Fibroblast of lung (primary cell): ENCODE results near the gene LIPG. TPM values are rescaled to one million over a fixed set of nuclear protein-coding genes. Genes with fewer than 3 reads are reported as not detected.

ENCODE experiments used
- DNase-seq, 2 donors: peaks; one replicate each; pipeline versions ENCODE4 v3.0.0 to v3.0.0-alpha.2; 2010; ENCODE audit warnings: low read depth in 2 of 2
- H2AFZ ChIP-seq: 2 replicates; pipeline ENCODE4 v1.5.1; 2012; ENCODE audit warnings: low read length, control low read depth, inconsistent platforms
- H3K27ac ChIP-seq: 2 replicates; pipeline ENCODE4 v1.5.1; 2011; ENCODE audit warnings: low read length, control low read depth; ENCODE audit not compliant: insufficient read depth
- H3K27me3 ChIP-seq: 2 replicates; pipeline ENCODE4 v1.5.1; 2011; ENCODE audit warnings: mild to moderate bottlenecking, low read length; ENCODE audit not compliant: control insufficient read depth, insufficient read depth
- H3K36me3 ChIP-seq: 2 replicates; pipeline ENCODE4 v1.5.1; 2011; ENCODE audit warnings: low read length; ENCODE audit not compliant: control insufficient read depth, insufficient read depth
- H3K4me1 ChIP-seq: 2 replicates; pipeline ENCODE4 v1.5.1; 2011; ENCODE audit warnings: low read length; ENCODE audit not compliant: control insufficient read depth, insufficient read depth; ENCODE audit errors: extremely low read depth
- H3K4me2 ChIP-seq: 2 replicates; pipeline ENCODE4 v1.5.1; 2011; ENCODE audit warnings: low read length, control low read depth; ENCODE audit not compliant: insufficient read depth; ENCODE audit errors: extremely low read depth
- H3K4me3 ChIP-seq, 4 experiments: fragments of 200-600 bp in 1 of 4; sonication (generic) in 1 of 4; replicated peaks in 1 of 4; 2 replicates each; pipeline ENCODE4 v1.5.1; 2011 to 2016; ENCODE audit warnings: low read length in 4 of 4, low read depth in 3 of 4, mild to moderate bottlenecking in 3 of 4, control low read depth in 2 of 4, inconsistent platforms in 1 of 4, mixed read lengths in 1 of 4; ENCODE audit not compliant: insufficient read depth in 1 of 4; ENCODE audit errors: control extremely low read depth in 1 of 4
- H3K79me2 ChIP-seq: 2 replicates; pipeline ENCODE4 v1.5.1; 2012; ENCODE audit warnings: mild to moderate bottlenecking, low read length, inconsistent platforms; ENCODE audit not compliant: control insufficient read depth, insufficient read depth
- H3K9ac ChIP-seq: 2 replicates; pipeline ENCODE4 v1.5.1; 2011; ENCODE audit warnings: mild to moderate bottlenecking, low read length, control low read depth; ENCODE audit not compliant: insufficient read depth
- H3K9me3 ChIP-seq: 2 replicates; pipeline ENCODE4 v1.5.1; 2012; ENCODE audit warnings: low read depth, low read length; ENCODE audit not compliant: control insufficient read depth, insufficient read depth
- H4K20me1 ChIP-seq: 2 replicates; pipeline ENCODE4 v1.5.1; 2011; ENCODE audit warnings: low read length; ENCODE audit not compliant: control insufficient read depth, insufficient read depth; ENCODE audit errors: extremely low read depth
- EZH2 ChIP-seq: IDR thresholded peaks from 2 replicates; pipeline ENCODE4 v1.5.1; 2012; ENCODE audit warnings: low read length, control low read depth, mild to moderate bottlenecking; ENCODE audit errors: missing control alignments
- polyA plus RNA-seq, 2 donors: library from polyadenylated mRNA; depleted of rRNA in 1 of 2; stranded (reverse) in 1 of 2; unstranded in 1 of 2; fragments of >200 nt; gene quantifications; 2 replicates each; pipeline ENCODE4 v1.2.1, GENCODE V29; 2011 to 2012; ENCODE audit warnings: missing spikeins in 1 of 2
- total RNA-seq: library from RNA; depleted of rRNA; stranded (reverse); fragments of >200 nt; gene quantifications from 2 replicates; pipeline ENCODE4 v1.2.1, GENCODE V29; 2014
- TF ChIP-seq, protein P1 (sequence below), 2 donors: IDR thresholded peaks in 1 of 2; conservative IDR thresholded peaks in 1 of 2; 1 replicate in 1 of 2; 2 replicates in 1 of 2; pipeline ENCODE4 v1.5.1; 2011 to 2012; ENCODE audit warnings: low read length in 2 of 2, control low read depth in 1 of 2, inconsistent platforms in 1 of 2, low read depth in 1 of 2, mild to moderate bottlenecking in 1 of 2

The LIPG gene
- total and polyA plus RNA-seq, 2 donors (not counting 1 experiment from before 2014, with no cell fraction given): 0.30 to 0.50 TPM

DNA sequence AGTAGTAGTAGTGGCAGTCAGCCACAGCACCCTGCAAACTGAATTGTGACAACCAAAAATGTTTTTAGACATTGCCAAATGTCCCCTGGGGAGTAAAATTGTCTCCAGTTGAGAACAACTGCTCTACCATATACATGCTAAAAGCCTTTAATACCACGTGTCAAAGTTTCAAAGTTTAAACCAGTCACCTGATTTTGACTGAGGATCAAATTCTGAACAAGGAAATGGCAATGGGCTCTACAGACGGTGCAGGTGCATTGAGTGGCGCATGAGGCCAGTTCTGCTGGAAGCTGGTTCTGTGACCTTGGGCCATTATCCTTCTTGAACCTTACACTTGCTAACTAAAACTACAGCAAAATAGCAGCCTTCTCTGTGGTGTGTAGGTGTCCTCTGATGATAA is 85.0 kb downstream of the LIPG start:
- TF ChIP-seq, protein P1, sequence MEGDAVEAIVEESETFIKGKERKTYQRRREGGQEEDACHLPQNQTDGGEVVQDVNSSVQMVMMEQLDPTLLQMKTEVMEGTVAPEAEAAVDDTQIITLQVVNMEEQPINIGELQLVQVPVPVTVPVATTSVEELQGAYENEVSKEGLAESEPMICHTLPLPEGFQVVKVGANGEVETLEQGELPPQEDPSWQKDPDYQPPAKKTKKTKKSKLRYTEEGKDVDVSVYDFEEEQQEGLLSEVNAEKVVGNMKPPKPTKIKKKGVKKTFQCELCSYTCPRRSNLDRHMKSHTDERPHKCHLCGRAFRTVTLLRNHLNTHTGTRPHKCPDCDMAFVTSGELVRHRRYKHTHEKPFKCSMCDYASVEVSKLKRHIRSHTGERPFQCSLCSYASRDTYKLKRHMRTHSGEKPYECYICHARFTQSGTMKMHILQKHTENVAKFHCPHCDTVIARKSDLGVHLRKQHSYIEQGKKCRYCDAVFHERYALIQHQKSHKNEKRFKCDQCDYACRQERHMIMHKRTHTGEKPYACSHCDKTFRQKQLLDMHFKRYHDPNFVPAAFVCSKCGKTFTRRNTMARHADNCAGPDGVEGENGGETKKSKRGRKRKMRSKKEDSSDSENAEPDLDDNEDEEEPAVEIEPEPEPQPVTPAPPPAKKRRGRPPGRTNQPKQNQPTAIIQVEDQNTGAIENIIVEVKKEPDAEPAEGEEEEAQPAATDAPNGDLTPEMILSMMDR (conservative IDR thresholded peaks at IDR 0.05 in 1 of 2, IDR thresholded peaks at IDR 0.05 in 1 of 2; ENCODE audit: low read depth in 1 of 2, low read length in 2 of 2): no peak
- no peak for TF ChIP-seq EZH2
- Histone ChIP-seq H3K36me3 (no peaks in the 10 kb centered on the region), H3K27ac (no peak overlapping the region), H3K4me1 (peaks cover 2% of the 10 kb centered on the region), H3K4me3 (no peak overlapping the region), H4K20me1 (no peaks in the 10 kb centered on the region), H2AFZ (no peak overlapping the region), H3K27me3 (no peaks in the 10 kb centered on the region), H3K4me2 (no peak overlapping the region), H3K9me3 (no peaks in the 10 kb centered on the region), H3K79me2 (no peaks in the 10 kb centered on the region), H3K9ac (no peak overlapping the region)
- no peak for DNase-seq

DNA sequence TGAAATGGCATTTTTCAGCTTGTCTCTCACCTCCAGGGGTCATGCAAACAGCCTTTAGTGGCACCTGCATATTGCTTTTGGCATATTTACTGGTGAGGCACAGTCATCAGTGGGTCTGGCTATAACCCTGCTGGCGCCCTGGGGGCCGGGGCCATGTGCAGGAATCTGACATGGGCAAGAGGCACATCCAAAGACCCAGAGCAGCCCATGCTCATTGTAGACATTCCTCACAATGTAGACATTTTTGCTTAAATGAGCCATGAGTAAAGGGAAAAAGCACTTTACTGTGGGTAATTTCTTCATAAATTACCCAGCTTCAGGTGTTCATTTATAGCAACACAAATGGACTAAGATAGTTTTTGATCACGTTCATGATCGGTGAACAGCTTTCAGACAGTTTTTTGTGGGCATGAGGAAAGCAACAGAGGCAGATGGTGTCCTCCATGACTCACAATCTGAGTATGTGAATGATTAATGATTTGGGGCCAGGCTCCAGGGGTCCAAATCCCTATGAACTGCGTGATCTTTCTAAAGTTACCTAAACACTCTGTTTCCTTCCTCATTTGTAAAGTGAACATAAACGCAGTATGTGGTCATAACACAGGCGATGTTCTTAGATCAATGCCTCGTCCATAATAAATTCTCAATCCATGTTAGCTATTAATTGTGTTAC is 85.8 kb downstream of the LIPG start:
- Histone ChIP-seq H4K20me1 (no peaks in the 10 kb centered on the region), H3K79me2 (no peaks in the 10 kb centered on the region), H3K9me3 (no peaks in the 10 kb centered on the region), H3K9ac (no peak overlapping the region), H3K36me3 (no peaks in the 10 kb centered on the region), H3K27me3 (no peaks in the 10 kb centered on the region), H3K27ac (no peak overlapping the region), H3K4me1 (peaks cover 2% of the 10 kb centered on the region), H3K4me2 (no peak overlapping the region), H2AFZ (no peak overlapping the region), H3K4me3 (no peak overlapping the region)
- DNase-seq: peak; percentile 83 to 86
- TF ChIP-seq EZH2: no peak
- TF ChIP-seq, protein P1 (conservative IDR thresholded peaks at IDR 0.05 in 1 of 2, IDR thresholded peaks at IDR 0.05 in 1 of 2; ENCODE audit: low read depth in 1 of 2, low read length in 2 of 2): no peak

DNA sequence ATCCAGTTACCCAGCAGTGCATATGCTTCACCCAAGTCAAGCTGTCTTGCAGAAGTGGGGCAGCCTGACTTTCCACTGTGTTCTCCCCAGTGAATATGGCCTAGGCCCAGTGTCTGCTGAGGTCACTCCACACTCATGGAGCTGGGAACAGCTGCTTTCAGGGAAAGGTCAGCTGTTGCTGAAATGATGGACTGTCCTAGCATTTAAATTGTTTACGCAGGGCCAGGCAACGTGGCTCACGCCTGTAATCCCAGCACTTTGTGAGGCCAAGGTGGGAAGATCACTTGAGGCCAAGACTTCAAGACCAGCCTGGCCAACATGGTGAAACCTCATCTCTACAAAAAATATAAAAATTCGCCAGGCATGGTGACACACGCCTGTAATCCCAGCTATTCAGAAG is 86.5 kb downstream of the LIPG start:
- peak in 1 of 2 donors; percentile 75 for DNase-seq
- no peak overlapping the region for H3K27ac ChIP-seq
- no peak for TF ChIP-seq EZH2

More for the DNA sequence above, 86.5 kb downstream of the LIPG start:
- Histone ChIP-seq H3K4me3 (no peak overlapping the region), H3K27me3 (no peaks in the 10 kb centered on the region), H3K36me3 (no peaks in the 10 kb centered on the region), H3K9ac (no peak overlapping the region), H3K4me2 (no peak overlapping the region), H2AFZ (no peak overlapping the region), H3K9me3 (no peaks in the 10 kb centered on the region), H3K4me1 (peaks cover 2% of the 10 kb centered on the region), H3K79me2 (no peaks in the 10 kb centered on the region), H4K20me1 (no peaks in the 10 kb centered on the region)

Other genes with a start within 250 kb of the LIPG start
- gene DYM, start 101.4 kb upstream of the LIPG start, total RNA-seq: 28.2 and 39.1 TPM in 2 replicates
- 26.0 and 36.2 TPM in 2 replicates for gene DYM, start 101.4 kb upstream of the LIPG start, polyA plus RNA-seq
- gene C18orf32, start 74.8 kb upstream of the LIPG start, total RNA-seq: 11.9 and 12.8 TPM in 2 replicates
- gene C18orf32, start 74.8 kb upstream of the LIPG start, polyA plus RNA-seq: 30.2 and 39.1 TPM in 2 replicates
- 2,451 and 3,311 TPM in 2 replicates for gene RPL17, start 69.6 kb upstream of the LIPG start, total RNA-seq
- 3,444 and 3,511 TPM in 2 replicates for gene RPL17, start 69.6 kb upstream of the LIPG start, polyA plus RNA-seq